Measurements from ENCODE around the gene C2orf69. TPM values are rescaled to one million over a fixed set of nuclear protein-coding genes. Genes with fewer than 3 reads are reported as not detected.

C2orf69 gene
- total and polyA plus RNA-seq, 2 of the 13 experiments (the other 11 are each of a cell fraction or from before 2014, with no cell fraction given), result 4.8 to 19.3 TPM

DNA sequence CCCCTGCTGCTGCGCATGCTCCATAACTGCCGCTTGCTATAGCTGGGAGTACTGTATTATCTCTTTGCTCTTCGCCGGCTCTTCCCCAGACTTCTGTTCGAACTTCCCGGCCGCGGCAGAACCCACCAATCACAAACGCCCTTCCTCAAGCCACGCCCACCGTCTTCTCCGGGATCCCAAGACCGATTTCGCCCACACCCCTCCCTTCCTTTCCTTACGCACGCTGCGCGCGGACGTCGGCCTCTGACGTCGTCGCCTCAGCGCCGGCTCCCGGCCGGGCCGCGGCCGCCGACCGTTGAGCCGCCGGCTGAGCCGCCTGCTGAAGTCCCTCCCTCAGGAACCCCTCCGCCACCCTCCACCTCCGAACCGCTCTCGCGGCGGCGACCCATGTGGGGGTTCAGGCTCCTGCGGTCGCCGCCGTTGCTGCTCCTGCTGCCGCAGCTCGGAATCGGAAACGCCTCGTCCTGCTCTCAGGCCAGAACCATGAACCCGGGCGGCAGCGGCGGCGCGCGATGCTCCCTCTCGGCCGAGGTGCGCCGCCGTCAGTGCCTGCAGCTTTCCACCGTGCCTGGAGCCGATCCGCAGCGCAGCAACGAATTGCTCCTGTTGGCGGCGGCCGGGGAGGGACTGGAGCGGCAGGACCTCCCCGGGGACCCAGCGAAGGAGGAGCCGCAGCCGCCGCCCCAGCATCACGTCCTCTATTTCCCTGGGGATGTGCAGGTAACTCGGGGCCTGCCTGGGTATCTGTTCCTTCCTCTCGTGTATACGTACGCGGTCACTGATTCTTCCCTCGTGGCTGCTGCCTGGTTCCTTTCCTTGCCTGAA is at the start of gene C2orf69 (continued):
- TF ChIP-seq, protein P1, sequence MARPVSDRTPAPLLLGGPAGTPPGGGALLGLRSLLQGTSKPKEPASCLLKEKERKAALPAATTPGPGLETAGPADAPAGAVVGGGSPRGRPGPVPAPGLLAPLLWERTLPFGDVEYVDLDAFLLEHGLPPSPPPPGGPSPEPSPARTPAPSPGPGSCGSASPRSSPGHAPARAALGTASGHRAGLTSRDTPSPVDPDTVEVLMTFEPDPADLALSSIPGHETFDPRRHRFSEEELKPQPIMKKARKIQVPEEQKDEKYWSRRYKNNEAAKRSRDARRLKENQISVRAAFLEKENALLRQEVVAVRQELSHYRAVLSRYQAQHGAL (CRISPR knock-in tag; IDR thresholded peaks at IDR 0.05; ENCODE audit: not compliant biosample characterization), result peak; percentile 29
- no peak for TF ChIP-seq NFE2L2 (IDR thresholded peaks at IDR 0.05; ENCODE audit: low read length)
- TF ChIP-seq FLYWCH1 (CRISPR knock-in tag; IDR thresholded peaks at IDR 0.05), result no peak
- TF ChIP-seq, protein P2, sequence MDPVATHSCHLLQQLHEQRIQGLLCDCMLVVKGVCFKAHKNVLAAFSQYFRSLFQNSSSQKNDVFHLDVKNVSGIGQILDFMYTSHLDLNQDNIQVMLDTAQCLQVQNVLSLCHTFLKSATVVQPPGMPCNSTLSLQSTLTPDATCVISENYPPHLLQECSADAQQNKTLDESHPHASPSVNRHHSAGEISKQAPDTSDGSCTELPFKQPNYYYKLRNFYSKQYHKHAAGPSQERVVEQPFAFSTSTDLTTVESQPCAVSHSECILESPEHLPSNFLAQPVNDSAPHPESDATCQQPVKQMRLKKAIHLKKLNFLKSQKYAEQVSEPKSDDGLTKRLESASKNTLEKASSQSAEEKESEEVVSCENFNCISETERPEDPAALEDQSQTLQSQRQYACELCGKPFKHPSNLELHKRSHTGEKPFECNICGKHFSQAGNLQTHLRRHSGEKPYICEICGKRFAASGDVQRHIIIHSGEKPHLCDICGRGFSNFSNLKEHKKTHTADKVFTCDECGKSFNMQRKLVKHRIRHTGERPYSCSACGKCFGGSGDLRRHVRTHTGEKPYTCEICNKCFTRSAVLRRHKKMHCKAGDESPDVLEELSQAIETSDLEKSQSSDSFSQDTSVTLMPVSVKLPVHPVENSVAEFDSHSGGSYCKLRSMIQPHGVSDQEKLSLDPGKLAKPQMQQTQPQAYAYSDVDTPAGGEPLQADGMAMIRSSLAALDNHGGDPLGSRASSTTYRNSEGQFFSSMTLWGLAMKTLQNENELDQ (CRISPR knock-in tag; IDR thresholded peaks at IDR 0.05; ENCODE audit: borderline replicate concordance), result peak; percentile 41; the same call in 1 of the 2 replicates
- peak; percentile 96 for TF ChIP-seq ZNF709 (CRISPR knock-in tag; IDR thresholded peaks at IDR 0.05)
- TF ChIP-seq ZNF207 (IDR thresholded peaks at IDR 0.05; ENCODE audit: borderline replicate concordance), result no peak
- no peak for TF ChIP-seq CEBPB (IDR thresholded peaks at IDR 0.05; ENCODE audit: borderline replicate concordance, low read depth, low read length)
- TF ChIP-seq, protein P3, sequence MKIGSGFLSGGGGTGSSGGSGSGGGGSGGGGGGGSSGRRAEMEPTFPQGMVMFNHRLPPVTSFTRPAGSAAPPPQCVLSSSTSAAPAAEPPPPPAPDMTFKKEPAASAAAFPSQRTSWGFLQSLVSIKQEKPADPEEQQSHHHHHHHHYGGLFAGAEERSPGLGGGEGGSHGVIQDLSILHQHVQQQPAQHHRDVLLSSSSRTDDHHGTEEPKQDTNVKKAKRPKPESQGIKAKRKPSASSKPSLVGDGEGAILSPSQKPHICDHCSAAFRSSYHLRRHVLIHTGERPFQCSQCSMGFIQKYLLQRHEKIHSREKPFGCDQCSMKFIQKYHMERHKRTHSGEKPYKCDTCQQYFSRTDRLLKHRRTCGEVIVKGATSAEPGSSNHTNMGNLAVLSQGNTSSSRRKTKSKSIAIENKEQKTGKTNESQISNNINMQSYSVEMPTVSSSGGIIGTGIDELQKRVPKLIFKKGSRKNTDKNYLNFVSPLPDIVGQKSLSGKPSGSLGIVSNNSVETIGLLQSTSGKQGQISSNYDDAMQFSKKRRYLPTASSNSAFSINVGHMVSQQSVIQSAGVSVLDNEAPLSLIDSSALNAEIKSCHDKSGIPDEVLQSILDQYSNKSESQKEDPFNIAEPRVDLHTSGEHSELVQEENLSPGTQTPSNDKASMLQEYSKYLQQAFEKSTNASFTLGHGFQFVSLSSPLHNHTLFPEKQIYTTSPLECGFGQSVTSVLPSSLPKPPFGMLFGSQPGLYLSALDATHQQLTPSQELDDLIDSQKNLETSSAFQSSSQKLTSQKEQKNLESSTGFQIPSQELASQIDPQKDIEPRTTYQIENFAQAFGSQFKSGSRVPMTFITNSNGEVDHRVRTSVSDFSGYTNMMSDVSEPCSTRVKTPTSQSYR (CRISPR knock-in tag; IDR thresholded peaks at IDR 0.05; ENCODE audit: borderline replicate concordance), result no peak
- no peak; the same call in 1 of the 2 replicates for TF ChIP-seq ZNF589 (CRISPR knock-in tag; conservative IDR thresholded peaks at IDR 0.05)
- peak; percentile 14; the same call in 1 of the 2 replicates for TF ChIP-seq MAZ (IDR thresholded peaks at IDR 0.05; ENCODE audit: borderline replicate concordance, low read depth, low read length)
- TF ChIP-seq MAZ (CRISPR knock-in tag; IDR thresholded peaks at IDR 0.05; ENCODE audit: low read depth), result peak; percentile 98
- TF ChIP-seq ZNF724P (CRISPR knock-in tag; IDR thresholded peaks at IDR 0.05; ENCODE audit: borderline replicate concordance), result peak; percentile 83
- peak; percentile 93 for TF ChIP-seq NRL (CRISPR knock-in tag; IDR thresholded peaks at IDR 0.05; ENCODE audit: borderline replicate concordance)
- TF ChIP-seq ZNF205 (CRISPR knock-in tag; IDR thresholded peaks at IDR 0.05), result peak; percentile 65; the same call in 1 of the 2 replicates
- TF ChIP-seq, protein P4, sequence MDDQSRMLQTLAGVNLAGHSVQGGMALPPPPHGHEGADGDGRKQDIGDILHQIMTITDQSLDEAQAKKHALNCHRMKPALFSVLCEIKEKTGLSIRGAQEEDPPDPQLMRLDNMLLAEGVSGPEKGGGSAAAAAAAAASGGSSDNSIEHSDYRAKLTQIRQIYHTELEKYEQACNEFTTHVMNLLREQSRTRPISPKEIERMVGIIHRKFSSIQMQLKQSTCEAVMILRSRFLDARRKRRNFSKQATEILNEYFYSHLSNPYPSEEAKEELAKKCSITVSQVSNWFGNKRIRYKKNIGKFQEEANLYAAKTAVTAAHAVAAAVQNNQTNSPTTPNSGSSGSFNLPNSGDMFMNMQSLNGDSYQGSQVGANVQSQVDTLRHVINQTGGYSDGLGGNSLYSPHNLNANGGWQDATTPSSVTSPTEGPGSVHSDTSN (CRISPR knock-in tag; IDR thresholded peaks at IDR 0.05; ENCODE audit: borderline replicate concordance), result peak; percentile 52; the same call in 1 of the 2 replicates
- TF ChIP-seq, protein P5, sequence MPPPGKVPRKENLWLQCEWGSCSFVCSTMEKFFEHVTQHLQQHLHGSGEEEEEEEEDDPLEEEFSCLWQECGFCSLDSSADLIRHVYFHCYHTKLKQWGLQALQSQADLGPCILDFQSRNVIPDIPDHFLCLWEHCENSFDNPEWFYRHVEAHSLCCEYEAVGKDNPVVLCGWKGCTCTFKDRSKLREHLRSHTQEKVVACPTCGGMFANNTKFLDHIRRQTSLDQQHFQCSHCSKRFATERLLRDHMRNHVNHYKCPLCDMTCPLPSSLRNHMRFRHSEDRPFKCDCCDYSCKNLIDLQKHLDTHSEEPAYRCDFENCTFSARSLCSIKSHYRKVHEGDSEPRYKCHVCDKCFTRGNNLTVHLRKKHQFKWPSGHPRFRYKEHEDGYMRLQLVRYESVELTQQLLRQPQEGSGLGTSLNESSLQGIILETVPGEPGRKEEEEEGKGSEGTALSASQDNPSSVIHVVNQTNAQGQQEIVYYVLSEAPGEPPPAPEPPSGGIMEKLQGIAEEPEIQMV (CRISPR knock-in tag; IDR thresholded peaks at IDR 0.05; ENCODE audit: low read depth), result peak; percentile 92; the same call in 1 of the 2 replicates
- 0 out of 2 replicates have a peak, but pooled peaks have one; percentile 61 for TF ChIP-seq ZNF780A (CRISPR knock-in tag; IDR thresholded peaks at IDR 0.05)
- no peak for TF ChIP-seq PTBP1 (IDR thresholded peaks at IDR 0.05; ENCODE audit: low read depth, low read length, poor library complexity, severe bottlenecking)

All from HepG2 (cell line).